Endothelial cell (in vitro differentiated cells): ENCODE data around the gene RNF183. TPM values are rescaled to one million over a fixed set of nuclear protein-coding genes. Genes with fewer than 3 reads are reported as not detected.

Experiments used
- DNase-seq: peaks from one replicate; pipeline ENCODE4 v3.0.0; 2021; ENCODE audit warnings: low spot score
- H3K27ac Mint-ChIP-seq: one replicate; pipeline ENCODE4 v1.8.0; 2021; ENCODE audit warnings: mixed read lengths, inconsistent platforms; ENCODE audit not compliant: unreplicated experiment
- H3K27me3 Mint-ChIP-seq: one replicate; pipeline ENCODE4 v1.8.0; 2021; ENCODE audit warnings: mild to moderate bottlenecking, moderate library complexity, mixed read lengths, inconsistent platforms; ENCODE audit not compliant: unreplicated experiment
- H3K36me3 Mint-ChIP-seq: one replicate; pipeline ENCODE4 v1.8.0; 2021; ENCODE audit warnings: mild to moderate bottlenecking, low read depth, mixed read lengths, inconsistent platforms; ENCODE audit not compliant: unreplicated experiment
- H3K4me1 Mint-ChIP-seq: one replicate; pipeline ENCODE4 v1.8.0; 2021; ENCODE audit warnings: mild to moderate bottlenecking, mixed read lengths, inconsistent platforms; ENCODE audit not compliant: unreplicated experiment
- H3K4me3 Mint-ChIP-seq: one replicate; pipeline ENCODE4 v1.8.0; 2021; ENCODE audit warnings: mild to moderate bottlenecking, mixed read lengths, inconsistent platforms; ENCODE audit not compliant: unreplicated experiment
- H3K9me3 Mint-ChIP-seq: one replicate; pipeline ENCODE4 v1.8.0; 2021; ENCODE audit warnings: mixed read lengths, inconsistent platforms; ENCODE audit not compliant: unreplicated experiment
- CTCF ChIP-seq: fragments of 200-600 bp; sonication (generic); IDR thresholded peaks from one replicate; pipeline ENCODE4 v1.5.0; 2021; ENCODE audit warnings: antibody characterized with exemption; ENCODE audit not compliant: unreplicated experiment
- total RNA-seq: library from RNA; stranded (reverse); fragmentation: NEBNext Ultra II Directional; extraction: Animal tissue kit (Norgen Biotek cat#: 25700); gene quantifications from one replicate; pipeline ENCODE4 v1.2.1, GENCODE V29; 2021; ENCODE audit not compliant: unreplicated experiment

Gene RNF183
- total RNA-seq, 1 donor from 2014 or later, result not detected

- H3K4me1 Mint-ChIP-seq, result no peaks in the 10 kb centered on the region
- H3K9me3 Mint-ChIP-seq, result no peaks in the 10 kb centered on the region
Measured at GRCh38 chr9:113310538-113310937, 7.4 kb upstream of the RNF183 start.

GRCh38 chr9:113309204-113309813 is 6.1 kb upstream of the RNF183 start:
- H3K4me3 Mint-ChIP-seq, result no peak overlapping the region
- H3K27ac Mint-ChIP-seq, result no peak overlapping the region
- no peaks in the 10 kb centered on the region for H3K27me3 Mint-ChIP-seq
- no peaks in the 10 kb centered on the region for H3K9me3 Mint-ChIP-seq
- H3K36me3 Mint-ChIP-seq, result no peaks in the 10 kb centered on the region
- no peak for DNase-seq
- peak; percentile 19 for TF ChIP-seq CTCF
- H3K4me1 Mint-ChIP-seq, result no peaks in the 10 kb centered on the region

More at GRCh38 chr9:113310538-113310937, 7.4 kb upstream of the RNF183 start:
- no peaks in the 10 kb centered on the region for H3K36me3 Mint-ChIP-seq
- no peak overlapping the region for H3K4me3 Mint-ChIP-seq
- H3K27ac Mint-ChIP-seq, result no peak overlapping the region
- no peak for DNase-seq
- no peaks in the 10 kb centered on the region for H3K27me3 Mint-ChIP-seq
- no peak for TF ChIP-seq CTCF

- Mint-ChIP-seq H3K4me3 (no peak overlapping the region), H3K27ac (no peak overlapping the region), H3K4me1 (no peaks in the 10 kb centered on the region), H3K9me3 (no peaks in the 10 kb centered on the region), H3K27me3 (peaks cover 2% of the 10 kb centered on the region), H3K36me3 (no peaks in the 10 kb centered on the region)
- DNase-seq, result no peak
- no peak for TF ChIP-seq CTCF
Measured at GRCh38 chr9:113307396-113307975, 4.3 kb upstream of the RNF183 start.

- Mint-ChIP-seq H3K4me3 (no peak overlapping the region), H3K4me1 (no peaks in the 10 kb centered on the region), H3K36me3 (no peaks in the 10 kb centered on the region), H3K9me3 (no peaks in the 10 kb centered on the region), H3K27ac (no peak overlapping the region), H3K27me3 (peaks cover 2% of the 10 kb centered on the region)
- DNase-seq, result no peak
- TF ChIP-seq CTCF, result no peak
Measured at GRCh38 chr9:113306566-113306965, 3.4 kb upstream of the RNF183 start.

- H3K27me3 Mint-ChIP-seq, result peaks cover 6% of the 10 kb centered on the region
- no peak overlapping the region for H3K27ac Mint-ChIP-seq
- H3K4me1 Mint-ChIP-seq, result peaks cover 10% of the 10 kb centered on the region
- no peaks in the 10 kb centered on the region for H3K9me3 Mint-ChIP-seq
- no peak for DNase-seq
- no peak overlapping the region for H3K4me3 Mint-ChIP-seq
- TF ChIP-seq CTCF, result no peak
- H3K36me3 Mint-ChIP-seq, result no peaks in the 10 kb centered on the region
Measured at GRCh38 chr9:113301548-113301947, 1.6 kb downstream of the RNF183 start.
